ENCODE results near the gene TAS1R2. TPM values are rescaled to one million over a fixed set of nuclear protein-coding genes. Genes with fewer than 3 reads are reported as not detected.

Gene TAS1R2
- total and polyA plus RNA-seq, 2 of the 13 experiments (the other 11 are each of a cell fraction or from before 2014, with no cell fraction given): not detected

DNA sequence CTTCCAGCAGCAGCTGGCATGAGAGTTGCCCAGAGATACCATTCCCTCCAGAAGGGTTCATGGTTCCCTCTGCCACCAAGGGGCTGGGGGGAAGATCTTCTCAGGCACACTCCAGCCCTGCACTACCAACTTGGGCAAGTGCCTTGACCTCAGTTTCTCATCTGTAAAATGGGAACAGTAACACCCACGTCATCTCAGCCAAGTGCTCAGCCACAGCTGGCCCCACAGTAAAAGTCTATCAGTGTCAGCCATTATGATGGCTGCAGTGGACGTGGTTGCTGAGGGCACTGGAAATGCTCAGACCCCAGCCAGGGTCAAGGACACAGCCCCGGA, 16.3 kb upstream of the TAS1R2 start:
- in situ Hi-C loops (cut with HindIII; ENCODE audit: extremely low pct_ligation_motif_present, low pct_unique_long_range_greater_than_20kb): no loop called here
- no peak for FAIRE-seq
- H3K36me3 ChIP-seq (replicated peaks in 1 of 2; ENCODE audit: control insufficient read depth in 1 of 2, insufficient read depth in 2 of 2, low read length in 2 of 2): peaks cover 30 to 79% of the 10 kb centered on the region in 2 experiments
- TF ChIP-seq ZNF746 (CRISPR knock-in tag; IDR thresholded peaks at IDR 0.05) (no peak), ZNF547 (CRISPR knock-in tag; IDR thresholded peaks at IDR 0.05) (no peak), ZFP36L2 (CRISPR knock-in tag; IDR thresholded peaks at IDR 0.05) (no peak), GABPB1 (CRISPR knock-in tag; IDR thresholded peaks at IDR 0.05) (no peak), JUN (CRISPR knock-in tag; IDR thresholded peaks at IDR 0.05) (no peak), TCF7 (IDR thresholded peaks at IDR 0.05; ENCODE audit: low read depth) (no peak), CHD4 (IDR thresholded peaks at IDR 0.05; ENCODE audit: borderline replicate concordance, low read length) (0 out of 2 replicates have a peak, but pooled peaks have one; percentile 24), ZNF549 (CRISPR knock-in tag; IDR thresholded peaks at IDR 0.05) (no peak), PHF20 (CRISPR knock-in tag; IDR thresholded peaks at IDR 0.05) (no peak), ZBTB38 (CRISPR knock-in tag; IDR thresholded peaks at IDR 0.05) (no peak), ZBTB7B (CRISPR knock-in tag; IDR thresholded peaks at IDR 0.05) (no peak), NFE2 (CRISPR knock-in tag; IDR thresholded peaks at IDR 0.05) (no peak), ZNF629 (CRISPR knock-in tag; conservative IDR thresholded peaks at IDR 0.05) (peak; percentile 87), SMAD1 (CRISPR knock-in tag; IDR thresholded peaks at IDR 0.05; ENCODE audit: borderline replicate concordance, low read depth) (no peak), FOXK1 (CRISPR knock-in tag; IDR thresholded peaks at IDR 0.05; ENCODE audit: borderline replicate concordance, low read depth) (no peak)
- TF ChIP-seq, protein P1, sequence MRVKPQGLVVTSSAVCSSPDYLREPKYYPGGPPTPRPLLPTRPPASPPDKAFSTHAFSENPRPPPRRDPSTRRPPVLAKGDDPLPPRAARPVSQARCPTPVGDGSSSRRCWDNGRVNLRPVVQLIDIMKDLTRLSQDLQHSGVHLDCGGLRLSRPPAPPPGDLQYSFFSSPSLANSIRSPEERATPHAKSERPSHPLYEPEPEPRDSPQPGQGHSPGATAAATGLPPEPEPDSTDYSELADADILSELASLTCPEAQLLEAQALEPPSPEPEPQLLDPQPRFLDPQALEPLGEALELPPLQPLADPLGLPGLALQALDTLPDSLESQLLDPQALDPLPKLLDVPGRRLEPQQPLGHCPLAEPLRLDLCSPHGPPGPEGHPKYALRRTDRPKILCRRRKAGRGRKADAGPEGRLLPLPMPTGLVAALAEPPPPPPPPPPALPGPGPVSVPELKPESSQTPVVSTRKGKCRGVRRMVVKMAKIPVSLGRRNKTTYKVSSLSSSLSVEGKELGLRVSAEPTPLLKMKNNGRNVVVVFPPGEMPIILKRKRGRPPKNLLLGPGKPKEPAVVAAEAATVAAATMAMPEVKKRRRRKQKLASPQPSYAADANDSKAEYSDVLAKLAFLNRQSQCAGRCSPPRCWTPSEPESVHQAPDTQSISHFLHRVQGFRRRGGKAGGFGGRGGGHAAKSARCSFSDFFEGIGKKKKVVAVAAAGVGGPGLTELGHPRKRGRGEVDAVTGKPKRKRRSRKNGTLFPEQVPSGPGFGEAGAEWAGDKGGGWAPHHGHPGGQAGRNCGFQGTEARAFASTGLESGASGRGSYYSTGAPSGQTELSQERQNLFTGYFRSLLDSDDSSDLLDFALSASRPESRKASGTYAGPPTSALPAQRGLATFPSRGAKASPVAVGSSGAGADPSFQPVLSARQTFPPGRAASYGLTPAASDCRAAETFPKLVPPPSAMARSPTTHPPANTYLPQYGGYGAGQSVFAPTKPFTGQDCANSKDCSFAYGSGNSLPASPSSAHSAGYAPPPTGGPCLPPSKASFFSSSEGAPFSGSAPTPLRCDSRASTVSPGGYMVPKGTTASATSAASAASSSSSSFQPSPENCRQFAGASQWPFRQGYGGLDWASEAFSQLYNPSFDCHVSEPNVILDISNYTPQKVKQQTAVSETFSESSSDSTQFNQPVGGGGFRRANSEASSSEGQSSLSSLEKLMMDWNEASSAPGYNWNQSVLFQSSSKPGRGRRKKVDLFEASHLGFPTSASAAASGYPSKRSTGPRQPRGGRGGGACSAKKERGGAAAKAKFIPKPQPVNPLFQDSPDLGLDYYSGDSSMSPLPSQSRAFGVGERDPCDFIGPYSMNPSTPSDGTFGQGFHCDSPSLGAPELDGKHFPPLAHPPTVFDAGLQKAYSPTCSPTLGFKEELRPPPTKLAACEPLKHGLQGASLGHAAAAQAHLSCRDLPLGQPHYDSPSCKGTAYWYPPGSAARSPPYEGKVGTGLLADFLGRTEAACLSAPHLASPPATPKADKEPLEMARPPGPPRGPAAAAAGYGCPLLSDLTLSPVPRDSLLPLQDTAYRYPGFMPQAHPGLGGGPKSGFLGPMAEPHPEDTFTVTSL (CRISPR knock-in tag; IDR thresholded peaks at IDR 0.05; ENCODE audit: borderline replicate concordance): no peak
- TF ChIP-seq, protein P2, sequence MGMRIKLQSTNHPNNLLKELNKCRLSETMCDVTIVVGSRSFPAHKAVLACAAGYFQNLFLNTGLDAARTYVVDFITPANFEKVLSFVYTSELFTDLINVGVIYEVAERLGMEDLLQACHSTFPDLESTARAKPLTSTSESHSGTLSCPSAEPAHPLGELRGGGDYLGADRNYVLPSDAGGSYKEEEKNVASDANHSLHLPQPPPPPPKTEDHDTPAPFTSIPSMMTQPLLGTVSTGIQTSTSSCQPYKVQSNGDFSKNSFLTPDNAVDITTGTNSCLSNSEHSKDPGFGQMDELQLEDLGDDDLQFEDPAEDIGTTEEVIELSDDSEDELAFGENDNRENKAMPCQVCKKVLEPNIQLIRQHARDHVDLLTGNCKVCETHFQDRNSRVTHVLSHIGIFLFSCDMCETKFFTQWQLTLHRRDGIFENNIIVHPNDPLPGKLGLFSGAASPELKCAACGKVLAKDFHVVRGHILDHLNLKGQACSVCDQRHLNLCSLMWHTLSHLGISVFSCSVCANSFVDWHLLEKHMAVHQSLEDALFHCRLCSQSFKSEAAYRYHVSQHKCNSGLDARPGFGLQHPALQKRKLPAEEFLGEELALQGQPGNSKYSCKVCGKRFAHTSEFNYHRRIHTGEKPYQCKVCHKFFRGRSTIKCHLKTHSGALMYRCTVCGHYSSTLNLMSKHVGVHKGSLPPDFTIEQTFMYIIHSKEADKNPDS (CRISPR knock-in tag; IDR thresholded peaks at IDR 0.05): no peak
- TF ChIP-seq, protein P3, sequence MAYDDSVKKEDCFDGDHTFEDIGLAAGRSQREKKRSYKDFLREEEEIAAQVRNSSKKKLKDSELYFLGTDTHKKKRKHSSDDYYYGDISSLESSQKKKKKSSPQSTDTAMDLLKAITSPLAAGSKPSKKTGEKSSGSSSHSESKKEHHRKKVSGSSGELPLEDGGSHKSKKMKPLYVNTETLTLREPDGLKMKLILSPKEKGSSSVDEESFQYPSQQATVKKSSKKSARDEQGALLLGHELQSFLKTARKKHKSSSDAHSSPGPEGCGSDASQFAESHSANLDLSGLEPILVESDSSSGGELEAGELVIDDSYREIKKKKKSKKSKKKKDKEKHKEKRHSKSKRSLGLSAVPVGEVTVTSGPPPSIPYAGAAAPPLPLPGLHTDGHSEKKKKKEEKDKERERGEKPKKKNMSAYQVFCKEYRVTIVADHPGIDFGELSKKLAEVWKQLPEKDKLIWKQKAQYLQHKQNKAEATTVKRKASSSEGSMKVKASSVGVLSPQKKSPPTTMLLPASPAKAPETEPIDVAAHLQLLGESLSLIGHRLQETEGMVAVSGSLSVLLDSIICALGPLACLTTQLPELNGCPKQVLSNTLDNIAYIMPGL (CRISPR knock-in tag; IDR thresholded peaks at IDR 0.05; ENCODE audit: borderline replicate concordance in 1 of 2, low read depth in 1 of 2): no peak

More for the DNA sequence above, 16.3 kb upstream of the TAS1R2 start:
- DNase-seq (ENCODE audit: low spot score): no peak
- CTCF ChIA-PET (ENCODE audit: low intra/inter-chr PET ratio, low total read pairs): interaction anchor here (0.7 to 1.2 kb wide), 2 partner anchors 31 to 279 kb away, joined by 3 read pairs; no protein-coding TSS in a partner anchor
- Histone ChIP-seq H4K20me1 (ENCODE audit: insufficient read depth, low read length) (peaks cover 31% of the 10 kb centered on the region), H3K9me3 (ENCODE audit: low read length) (no peaks in the 10 kb centered on the region), H3K4me2 (ENCODE audit: low read depth, low read length) (no peak overlapping the region), H3K4me1 (ENCODE audit: insufficient read depth, low read length) (no peaks in the 10 kb centered on the region), H3K9ac (ENCODE audit: insufficient read depth, low read depth, low read length) (no peak overlapping the region), H3K27me3 (ENCODE audit: control insufficient read depth in 1 of 2, insufficient read depth in 2 of 2, low read length in 2 of 2) (no peaks in the 10 kb centered on the region), H2AFZ (ENCODE audit: low read length) (no peak overlapping the region), H3K79me2 (ENCODE audit: insufficient read depth, low read length) (no peaks in the 10 kb centered on the region), H3K27ac (ENCODE audit: extremely low read length, insufficient read depth, low read length) (no peak overlapping the region), H3K4me3 (replicated peaks in 1 of 3; ENCODE audit: insufficient read depth in 1 of 3, low read depth in 2 of 3, low read length in 3 of 3) (no peak overlapping the region)
- intact Hi-C loops (cut with micrococcal nuclease; ENCODE audit: unreplicated experiment): no loop called here
- POLR2A ChIA-PET: no interaction called here
- WGBS (ENCODE audit: low lambda C conversion rate): no CpG with 5 or more reads among the region's 3 CpGs
- no peak for ATAC-seq
- no TSS peak for BruUV-seq (replicated peaks)

Data from HepG2 (cell line).